H1 (cell line): ENCODE measurements around the gene PAGE2. TPM values are rescaled to one million over a fixed set of nuclear protein-coding genes. Genes with fewer than 3 reads are reported as not detected.

ENCODE experiments used
- CTCF ChIA-PET: fragments of 300-600 bp; sonication (Branson Sonifier 250); formaldehyde crosslinking; loops from one replicate; lab custom pipeline; 2021; ENCODE audit not compliant: partially characterized antibody; lab: Charles Lee
- POLR2A ChIA-PET: fragments of 300-600 bp; sonication (Branson Sonifier 250); formaldehyde crosslinking; loops from one replicate; lab custom pipeline; 2021; ENCODE audit warnings: inconsistent platforms; ENCODE audit not compliant: partially characterized antibody; lab: Charles Lee
- DNase-seq, 2 experiments: peaks; one replicate each; pipeline versions ENCODE4 v3.0.0 to v3.0.0-alpha.2; 2010 to 2022; ENCODE audit warnings: low spot score in 2 of 2, low read depth in 1 of 2, mixed read lengths in 1 of 2
- FAIRE-seq: peaks from 2 replicates; lab custom pipeline; 2011; peaks lifted over from hg19 to GRCh38; lab: Jason Lieb, UNC
- H2AFZ ChIP-seq: 2 replicates; pipeline ENCODE4 v1.8.1; 2012; ENCODE audit warnings: low read length, inconsistent platforms
- H2AK5ac ChIP-seq: 2 replicates; pipeline ENCODE4 v1.6.1; 2013; ENCODE audit warnings: low read depth, low read length
- H2BK120ac ChIP-seq: replicated peaks from 2 replicates; pipeline ENCODE3; 2013; ENCODE audit warnings: low read depth, low read length, inconsistent platforms
- H2BK12ac ChIP-seq: 2 replicates; pipeline ENCODE4 v1.6.1; 2013; ENCODE audit warnings: low read depth, low read length
- H2BK15ac ChIP-seq: 2 replicates; pipeline ENCODE4 v1.6.1; 2013; ENCODE audit warnings: low read length
- H2BK20ac ChIP-seq: 2 replicates; pipeline ENCODE4 v1.6.1; 2013; ENCODE audit warnings: low read length
- H2BK5ac ChIP-seq: 2 replicates; pipeline ENCODE4 v1.6.1; 2013; ENCODE audit warnings: low read depth, low read length
- H3K14ac ChIP-seq: 2 replicates; pipeline ENCODE4 v1.6.1; 2013; ENCODE audit warnings: inconsistent platforms; ENCODE audit not compliant: insufficient read length
- H3K18ac ChIP-seq: 2 replicates; pipeline ENCODE4 v1.6.1; 2013; ENCODE audit warnings: low read length; ENCODE audit errors: extremely low read depth
- H3K23ac ChIP-seq: 2 replicates; pipeline ENCODE4 v1.6.1; 2013; ENCODE audit warnings: inconsistent platforms; ENCODE audit not compliant: insufficient read length
- H3K23me2 ChIP-seq: 2 replicates; pipeline ENCODE4 v1.6.1; 2013; ENCODE audit warnings: low read depth, low read length
- H3K27ac ChIP-seq: 2 replicates; pipeline ENCODE4 v1.6.1; 2011; ENCODE audit warnings: low read depth, low read length, inconsistent platforms
- H3K27me3 ChIP-seq, 4 experiments: replicated peaks in 1 of 4; 1 replicate in 1 of 4; 2 replicates in 3 of 4; pipeline versions ENCODE4 v1.6.1 to v1.8.1; 2011 to 2013; ENCODE audit warnings: low read length in 3 of 4, mild to moderate bottlenecking in 3 of 4, inconsistent platforms in 2 of 4, mixed read lengths in 2 of 4, moderate library complexity in 1 of 4; ENCODE audit not compliant: control insufficient read depth in 3 of 4, insufficient read depth in 3 of 4; ENCODE audit errors: extremely low read depth in 1 of 4
- H3K36me3 ChIP-seq, 4 experiments: 2 replicates each; pipeline versions ENCODE4 v1.6.1 to v1.8.1; 2011 to 2013; ENCODE audit warnings: mild to moderate bottlenecking in 4 of 4, low read length in 3 of 4, moderate library complexity in 2 of 4, control low read depth in 1 of 4, inconsistent platforms in 1 of 4; ENCODE audit not compliant: insufficient read depth in 4 of 4, control insufficient read depth in 2 of 4
- H3K4ac ChIP-seq: replicated peaks from 2 replicates; pipeline ENCODE3; 2013; ENCODE audit warnings: low read length, low read depth, mixed read lengths, inconsistent platforms; ENCODE audit not compliant: insufficient read length
- H3K4me1 ChIP-seq, 4 experiments: replicated peaks in 1 of 4; 1 replicate in 1 of 4; 2 replicates in 3 of 4; pipeline versions ENCODE4 v1.6.1 to v1.8.1; 2011 to 2013; ENCODE audit warnings: low read length in 3 of 4, inconsistent platforms in 2 of 4, mixed read lengths in 1 of 4; ENCODE audit not compliant: insufficient read depth in 4 of 4, control insufficient read depth in 3 of 4
- H3K4me2 ChIP-seq, 2 experiments: 2 replicates each; pipeline versions ENCODE4 v1.6.1 to v1.8.1; 2011 to 2013; ENCODE audit warnings: low read depth in 2 of 2, low read length in 2 of 2, control low read depth in 1 of 2, inconsistent platforms in 1 of 2, mild to moderate bottlenecking in 1 of 2; ENCODE audit not compliant: insufficient read depth in 1 of 2
- H3K4me3 ChIP-seq, 4 experiments: fragments of 200-600, 300-600 bp in 1 of 4; sonication (generic), shearing (Covaris generic), sonication (Bioruptor Twin) in 1 of 4; 2 replicates each; pipeline versions ENCODE4 v1.5.1 to v1.8.1; 2011 to 2016; ENCODE audit warnings: low read length in 4 of 4, low read depth in 3 of 4, control low read depth in 2 of 4, inconsistent platforms in 2 of 4, mild to moderate bottlenecking in 2 of 4, mixed read lengths in 1 of 4, moderate library complexity in 1 of 4; ENCODE audit not compliant: insufficient read depth in 2 of 4; ENCODE audit errors: extremely low read depth in 1 of 4
- H3K56ac ChIP-seq: replicated peaks from 2 replicates; pipeline ENCODE3; 2013; ENCODE audit warnings: low read depth, mild to moderate bottlenecking, mixed read lengths, low read length, inconsistent platforms; ENCODE audit not compliant: insufficient read length
- H3K79me1 ChIP-seq: 2 replicates; pipeline ENCODE4 v1.6.1; 2013; ENCODE audit warnings: low read depth, low read length, control low read depth
- H3K79me2 ChIP-seq, 2 experiments: 2 replicates each; pipeline versions ENCODE4 v1.6.1 to v1.8.1; 2012 to 2013; ENCODE audit warnings: low read length in 2 of 2, mild to moderate bottlenecking in 2 of 2, inconsistent platforms in 1 of 2; ENCODE audit not compliant: insufficient read depth in 2 of 2, control insufficient read depth in 1 of 2
- H3K9ac ChIP-seq, 4 experiments: replicated peaks in 1 of 4; 1 replicate in 1 of 4; 2 replicates in 3 of 4; pipeline versions ENCODE4 v1.6.1 to v1.8.1; 2011 to 2013; ENCODE audit warnings: low read depth in 3 of 4, low read length in 3 of 4, control low read depth in 2 of 4, mild to moderate bottlenecking in 2 of 4, moderate library complexity in 2 of 4, inconsistent platforms in 1 of 4; ENCODE audit errors: extremely low read depth in 1 of 4
- H3K9me3 ChIP-seq, 2 experiments: 2 replicates each; pipeline versions ENCODE4 v1.6.1 to v1.8.1; 2012 to 2013; ENCODE audit warnings: mild to moderate bottlenecking in 2 of 2, moderate library complexity in 2 of 2, control low read depth in 1 of 2, inconsistent platforms in 1 of 2, low read depth in 1 of 2, low read length in 1 of 2, mixed read lengths in 1 of 2; ENCODE audit not compliant: insufficient read depth in 2 of 2
- H4K20me1 ChIP-seq, 2 experiments: replicated peaks in 1 of 2; 2 replicates each; pipeline versions ENCODE3 to v1.8.1; 2011 to 2013; ENCODE audit warnings: inconsistent platforms in 2 of 2, low read length in 2 of 2, mild to moderate bottlenecking in 1 of 2; ENCODE audit not compliant: insufficient read depth in 2 of 2, control insufficient read depth in 1 of 2
- H4K5ac ChIP-seq: 2 replicates; pipeline ENCODE4 v1.6.1; 2013; ENCODE audit warnings: low read length, low read depth, mixed read lengths, inconsistent platforms; ENCODE audit not compliant: insufficient read length
- H4K8ac ChIP-seq: 2 replicates; pipeline ENCODE4 v1.8.0; 2013; ENCODE audit warnings: mild to moderate bottlenecking, moderate library complexity, low read length, inconsistent platforms; ENCODE audit not compliant: insufficient read depth; ENCODE audit errors: extremely low read depth
- H4K91ac ChIP-seq: replicated peaks from 2 replicates; pipeline ENCODE3; 2013; ENCODE audit warnings: low read length, mixed read lengths, inconsistent platforms; ENCODE audit not compliant: insufficient read length
- EGR1 ChIP-seq: IDR thresholded peaks from 2 replicates; pipeline ENCODE4 v1.6.1; 2011; ENCODE audit warnings: low read depth, low read length, borderline replicate concordance
- GABPA ChIP-seq: IDR thresholded peaks from 2 replicates; pipeline ENCODE4 v1.6.1; 2011; ENCODE audit warnings: mild to moderate bottlenecking, low read length, moderate library complexity, borderline replicate concordance; ENCODE audit not compliant: insufficient read depth
- HDAC2 ChIP-seq, 2 experiments: fragments of 300-600 bp in 1 of 2; sonication (generic) in 1 of 2; IDR thresholded peaks; 2 replicates each; pipeline ENCODE4 v1.6.1; 2011 to 2012; ENCODE audit warnings: low read depth in 2 of 2, low read length in 2 of 2, mild to moderate bottlenecking in 2 of 2, moderate library complexity in 2 of 2, borderline replicate concordance in 1 of 2, inconsistent platforms in 1 of 2
- KDM5A ChIP-seq: fragments of 200-600 bp; IDR thresholded peaks from 2 replicates; pipeline ENCODE4 v1.7.1; 2012; ENCODE audit warnings: mild to moderate bottlenecking, low read length, inconsistent platforms, mixed read lengths
- RNF2 ChIP-seq: fragments of 200-900, 300-1000 bp; sonication (generic); IDR thresholded peaks from 2 replicates; pipeline ENCODE4 v1.7.1; 2016; ENCODE audit warnings: borderline replicate concordance, low read depth, mild to moderate bottlenecking, antibody characterized with exemption, low read length; ENCODE audit not compliant: poor library complexity, severe bottlenecking; ENCODE audit errors: missing control alignments
- SIX5 ChIP-seq: IDR thresholded peaks from 2 replicates; pipeline ENCODE4 v1.6.1; 2011; ENCODE audit warnings: mild to moderate bottlenecking, low read depth, low read length
- SUZ12 ChIP-seq: fragments of 200-600 bp; sonication (generic); IDR thresholded peaks from 2 replicates; pipeline ENCODE4 v1.6.1; 2012; ENCODE audit warnings: mild to moderate bottlenecking, inconsistent platforms, low read length, moderate library complexity, mixed read lengths
- TEAD4 ChIP-seq: IDR thresholded peaks from 2 replicates; pipeline ENCODE4 v1.6.1; 2012; ENCODE audit warnings: low read depth, low read length, inconsistent platforms, mixed read lengths
- WGBS, 2 experiments: shearing (Covaris generic) in 1 of 2; methylation state at CpG; one replicate each; pipeline versions ENCODE4 v1.1.6 to v1.1.7; 2013 to 2015; ENCODE audit warnings: low lambda C conversion rate in 2 of 2, mixed read lengths in 2 of 2, inconsistent platforms in 1 of 2, low coverage in 1 of 2, missing lambda C conversion rate in 1 of 2; ENCODE audit not compliant: insufficient replicate concordance in 2 of 2, insufficient coverage in 1 of 2, insufficient read length in 1 of 2; ENCODE audit errors: extremely low coverage in 1 of 2, missing lambda C conversion rate in 1 of 2; 5-methylcytosine and 5-hydroxymethylcytosine counted together
- polyA plus RNA-seq, 7 experiments: library from polyadenylated mRNA; depleted of rRNA in 3 of 7; stranded (reverse) in 5 of 7; unstranded in 2 of 7; fragments of >200 nt in 5 of 7; fragments of 200-250 nt in 2 of 7; gene quantifications; 1 replicate in 5 of 7; 2 replicates in 1 of 7; 4 replicates in 1 of 7; pipeline versions ENCODE4 v1.2.1 to v1.2.3, GENCODE V29; 2011 to 2013; ENCODE audit warnings: missing spikeins in 2 of 7, mixed read lengths in 2 of 7
- total RNA-seq: library from RNA; stranded (reverse); fragmentation: NEBNext Ultra II Directional; extraction: Animal tissue kit (Norgen Biotek cat#: 25700); gene quantifications from 2 replicates; pipeline ENCODE4 v1.2.1, GENCODE V29; 2021

PAGE2 gene
- total and polyA plus RNA-seq, 2 of the 8 experiments (the other 6 are each of a cell fraction or from before 2014, with no cell fraction given), result not detected

DNA sequence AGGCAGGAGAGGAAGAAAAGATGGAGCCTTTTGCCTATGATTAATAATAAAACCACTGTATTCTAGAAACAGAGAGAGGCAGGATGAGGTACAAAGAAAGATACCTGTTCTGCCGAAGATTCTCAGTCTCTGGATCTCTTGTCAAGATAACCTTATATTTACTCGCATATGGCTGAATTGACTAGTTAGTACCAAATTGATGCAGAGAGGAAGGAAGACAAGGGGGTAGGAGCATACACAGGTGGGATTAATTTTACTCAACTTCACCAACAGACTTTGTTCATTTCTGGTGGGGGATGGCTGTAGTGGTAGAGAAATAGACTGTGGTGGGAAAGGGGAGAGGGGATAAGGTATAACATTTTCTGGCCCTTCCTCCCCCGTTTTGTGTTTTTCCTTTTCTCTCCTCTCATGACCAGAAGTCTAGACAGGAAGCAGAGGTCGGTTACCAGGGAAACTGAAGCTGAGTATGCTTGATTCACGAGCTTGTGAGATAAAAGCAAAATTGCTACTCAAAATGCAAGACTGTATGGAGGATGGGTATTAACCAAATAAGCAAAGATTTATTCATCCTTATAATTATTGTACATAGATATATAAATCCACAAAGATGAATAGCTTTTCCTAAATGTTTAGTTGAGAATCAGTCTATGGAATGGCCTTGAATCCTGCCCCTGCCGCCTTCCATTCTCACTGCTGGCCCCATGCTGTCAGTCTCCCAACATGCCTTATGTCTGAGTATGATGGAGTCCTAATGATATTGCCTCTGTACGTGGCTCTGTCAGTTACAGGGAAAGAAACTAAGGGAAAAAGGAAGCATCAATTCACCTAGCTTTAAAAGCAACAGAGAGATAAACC, 31.8 kb upstream of the PAGE2 start:
- DNase-seq (no peak), FAIRE-seq (no peak)
- TF ChIP-seq EGR1, result no peak
- no peak for TF ChIP-seq RNF2
- no peak for TF ChIP-seq SUZ12
- TF ChIP-seq SIX5, result no peak
- TF ChIP-seq KDM5A, result no peak
- no peak for TF ChIP-seq TEAD4
- no peak for TF ChIP-seq HDAC2 (IDR thresholded peaks at IDR 0.05; ENCODE audit: borderline replicate concordance in 1 of 2, low read depth in 2 of 2, low read length in 2 of 2)
- no peak for TF ChIP-seq GABPA
- Histone ChIP-seq H2BK15ac (no peak overlapping the region), H4K5ac (no peak overlapping the region), H3K79me1 (no peaks in the 10 kb centered on the region), H3K4me2 (no peak overlapping the region), H4K20me1 (no peaks in the 10 kb centered on the region), H2BK12ac (no peak overlapping the region), H4K91ac (no peak overlapping the region), H3K4me1 (no peaks in the 10 kb centered on the region), H3K9me3 (peaks cover 0 to 7% of the 10 kb centered on the region in 2 experiments; a peak in 2 of 4 replicates), H3K18ac (no peak overlapping the region), H3K14ac (no peak overlapping the region), H3K23me2 (no peaks in the 10 kb centered on the region), H3K4ac (no peak overlapping the region), H2AK5ac (no peak overlapping the region), H3K79me2 (no peaks in the 10 kb centered on the region), H3K27ac (no peak overlapping the region), H3K9ac (no peak overlapping the region), H3K4me3 (no peak overlapping the region), H3K56ac (no peak overlapping the region), H3K23ac (no peak overlapping the region), H2BK120ac (no peak overlapping the region), H2BK5ac (no peak overlapping the region), H4K8ac (no peak overlapping the region), H3K36me3 (no peaks in the 10 kb centered on the region), H2BK20ac (no peak overlapping the region), H2AFZ (no peak overlapping the region), H3K27me3 (no peaks in the 10 kb centered on the region)
- ChIA-PET POLR2A (no interaction called here), CTCF (interaction anchor here (1.0 kb wide), 1 partner anchor 504 kb away, joined by 3 read pairs; no protein-coding TSS in a partner anchor)
- WGBS, 2 experiments, result 59% methylated on average over 5 of the region's 7 CpGs; no CpG with 5 or more reads in 1 of the 2 experiments
